HG03521 (cell line): ENCODE results near the gene ZNRF2.

Experiments used
- ATAC-seq: cut with Tn5 transposase; IDR thresholded peaks from one replicate; pipeline ENCODE4 v1.9.1; 2021; ENCODE audit warnings: mild to moderate bottlenecking, moderate library complexity; ENCODE audit not compliant: unreplicated experiment

Gene ZNRF2

DNA sequence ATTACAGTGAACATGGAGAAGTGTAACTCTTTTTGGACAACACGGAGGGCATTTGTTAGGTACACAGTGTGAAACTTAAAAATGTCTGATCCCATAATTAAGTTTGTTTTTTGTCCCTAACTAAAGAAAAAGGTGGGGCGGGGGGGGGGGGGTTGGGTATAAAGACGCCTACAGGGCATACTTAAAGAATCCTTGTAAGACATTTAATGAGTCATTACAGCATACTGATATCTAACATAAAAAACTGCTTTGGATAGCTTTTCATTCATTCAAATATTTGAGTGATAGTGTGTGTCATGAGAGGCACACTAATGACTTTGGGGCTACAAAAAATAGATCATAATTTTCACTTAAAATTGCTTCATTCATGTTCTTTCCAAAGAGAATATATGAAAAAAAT lies 31.2 kb downstream of the ZNRF2 start:
- no peak for ATAC-seq

DNA sequence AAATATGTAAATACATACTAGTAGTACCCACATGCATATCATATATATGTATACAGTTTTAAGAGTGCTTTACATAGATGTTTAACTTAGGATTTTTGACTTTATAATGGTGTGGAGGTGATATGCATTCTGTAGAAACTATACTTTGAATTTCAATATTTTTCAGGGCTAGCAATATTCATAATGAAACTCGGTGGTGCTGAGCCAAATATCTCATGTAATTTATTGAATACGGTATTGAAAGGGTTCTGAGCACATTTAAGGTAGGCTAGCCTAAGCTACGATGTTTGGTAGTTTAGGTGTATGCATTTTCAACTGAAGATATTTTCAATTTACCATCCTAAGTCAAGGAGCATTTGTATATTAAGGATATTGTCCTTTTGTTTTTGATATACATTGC lies 36.0 kb downstream of the ZNRF2 start:
- no peak for ATAC-seq

DNA sequence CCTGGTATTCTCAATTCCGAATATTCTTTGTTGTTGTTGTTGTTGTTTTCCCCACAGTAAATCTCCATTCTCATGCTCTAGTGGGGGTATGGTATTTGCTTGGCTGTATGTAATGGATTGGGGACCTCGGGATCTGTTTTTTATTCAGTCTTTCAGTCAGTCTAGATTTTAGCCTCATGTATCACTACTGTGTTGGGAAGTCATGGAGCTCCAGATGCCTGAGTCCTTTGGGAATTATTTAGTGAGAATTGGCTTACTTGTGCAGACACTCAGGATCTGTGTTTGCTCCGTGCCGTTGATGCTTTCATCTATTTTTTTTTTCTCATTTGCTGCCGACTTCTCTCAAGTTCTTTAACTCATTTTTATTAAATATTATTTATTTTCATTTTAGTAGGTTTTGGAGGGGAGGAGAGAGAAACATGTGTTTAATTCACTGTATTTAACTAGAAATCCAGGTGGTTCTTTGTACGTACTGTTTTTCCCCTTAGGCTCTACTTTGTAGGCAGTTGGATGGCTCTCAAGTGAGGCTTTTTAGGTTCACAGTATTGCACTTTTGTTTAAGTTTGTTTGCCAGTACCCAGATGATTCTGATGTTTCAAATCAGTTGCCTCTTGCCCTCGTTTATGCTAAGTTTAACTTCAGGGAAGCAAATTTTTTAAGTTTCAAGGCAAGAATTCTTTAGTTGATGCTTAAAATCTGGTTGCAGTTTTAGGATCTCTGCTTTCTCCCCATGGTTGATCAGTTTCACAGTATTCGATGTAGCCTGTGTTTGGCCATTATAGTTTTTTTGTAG lies 36.9 kb downstream of the ZNRF2 start:
- no peak for ATAC-seq

DNA sequence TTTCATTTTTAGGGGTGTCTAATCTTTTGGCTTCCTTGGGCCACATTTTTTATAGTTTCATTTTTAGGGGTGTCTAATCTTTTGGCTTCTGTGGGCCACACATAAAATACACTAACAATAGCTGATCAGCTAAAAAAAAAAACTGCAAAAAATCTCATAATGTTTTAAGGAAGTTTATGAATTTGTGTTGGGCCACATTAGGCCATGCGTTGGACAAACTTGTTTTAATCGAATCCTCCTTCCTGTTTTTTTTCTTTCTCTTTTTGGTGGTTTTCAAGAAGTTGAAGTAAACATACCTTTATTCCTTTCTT lies 37.4 kb downstream of the ZNRF2 start:
- no peak for ATAC-seq

DNA sequence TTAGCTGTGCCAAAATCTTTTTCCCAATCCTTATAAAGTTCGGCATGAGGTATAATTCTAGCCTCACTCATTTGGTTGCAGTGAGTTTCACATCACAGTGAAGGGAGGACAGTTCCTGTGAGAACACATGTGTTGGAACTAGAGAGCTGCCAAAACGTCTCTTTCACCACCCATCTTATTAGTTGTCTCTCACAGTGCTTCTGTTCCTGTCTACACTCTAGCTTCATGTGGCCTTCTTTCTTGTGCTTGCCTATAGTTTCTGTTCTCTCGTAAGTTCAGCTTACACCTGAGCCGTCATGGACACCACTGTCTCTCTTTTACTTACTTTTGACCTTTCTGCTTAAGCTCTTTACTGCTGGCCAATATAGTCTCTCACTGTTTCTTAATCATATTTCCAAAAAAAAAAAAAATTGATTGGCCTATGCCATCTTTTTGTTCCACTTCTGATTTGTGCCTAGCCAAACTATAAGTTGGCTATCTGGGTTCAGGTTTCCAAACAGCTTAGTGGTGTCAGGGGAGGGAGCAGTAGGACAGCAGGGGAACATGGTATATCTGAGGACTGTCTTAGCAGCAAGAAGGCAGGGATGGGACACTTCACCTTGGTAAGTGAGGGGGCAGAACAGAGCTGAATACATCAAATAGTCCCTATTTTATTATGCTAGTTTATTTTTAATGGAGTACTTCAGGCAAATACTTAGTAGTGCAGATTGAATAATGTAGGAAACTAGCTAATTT lies 38.0 kb downstream of the ZNRF2 start:
- ATAC-seq = peak; percentile 84

DNA sequence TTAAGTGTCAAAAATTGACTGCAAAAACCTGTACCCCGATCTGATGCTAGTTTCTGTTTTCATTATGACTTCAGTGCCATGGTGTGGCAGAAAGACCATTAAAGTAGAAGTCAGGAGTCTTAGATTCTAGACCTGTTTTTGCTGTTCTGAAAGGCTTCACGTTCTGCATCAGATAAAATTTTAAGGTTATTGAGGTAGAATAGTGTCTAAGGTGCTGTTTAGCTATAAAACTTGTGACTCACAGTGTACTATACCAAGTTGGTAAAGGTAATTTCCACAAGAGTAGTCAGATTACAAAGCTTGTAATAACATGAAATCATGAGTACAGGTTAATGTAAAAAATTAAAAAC lies 38.6 kb downstream of the ZNRF2 start:
- peak; percentile 44 for ATAC-seq

DNA sequence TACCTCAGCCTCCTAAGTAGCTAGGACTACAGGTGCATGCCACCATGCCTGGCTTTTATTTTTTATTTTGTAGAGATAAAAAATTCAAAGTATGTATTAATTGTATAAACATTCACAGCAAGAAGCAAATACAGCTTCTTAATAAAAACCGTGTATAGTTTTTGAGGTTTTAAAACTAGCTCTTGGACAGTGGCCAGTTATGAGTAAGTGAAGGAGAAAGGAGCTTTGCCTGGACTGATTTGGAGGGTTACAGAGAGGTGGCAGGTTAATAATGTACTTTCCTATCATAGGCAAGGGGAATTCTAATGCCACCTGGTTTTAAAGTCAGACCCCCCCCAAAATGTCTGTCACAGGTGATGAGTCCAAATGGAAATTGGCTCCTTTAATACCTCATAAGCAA lies 43.4 kb downstream of the ZNRF2 start:
- ATAC-seq = no peak

DNA sequence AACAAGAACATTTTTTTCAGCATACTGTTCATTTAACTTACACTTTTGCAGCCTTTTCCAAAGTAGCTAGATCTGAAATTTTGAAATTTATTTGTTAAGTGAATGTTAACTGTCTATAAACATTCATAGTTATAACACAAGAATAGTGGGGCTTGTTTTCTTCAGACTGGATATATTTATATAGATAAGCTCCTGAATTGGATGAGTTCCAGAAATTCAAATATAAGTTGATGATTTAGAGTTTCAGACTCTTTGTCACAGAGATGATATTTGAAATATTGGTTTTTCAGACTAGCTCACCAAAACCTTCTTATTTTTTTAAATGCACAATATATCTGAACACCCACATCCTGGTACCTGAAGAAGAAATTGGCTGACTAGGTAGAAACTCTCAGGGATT lies 44.0 kb downstream of the ZNRF2 start:
- no peak for ATAC-seq

DNA sequence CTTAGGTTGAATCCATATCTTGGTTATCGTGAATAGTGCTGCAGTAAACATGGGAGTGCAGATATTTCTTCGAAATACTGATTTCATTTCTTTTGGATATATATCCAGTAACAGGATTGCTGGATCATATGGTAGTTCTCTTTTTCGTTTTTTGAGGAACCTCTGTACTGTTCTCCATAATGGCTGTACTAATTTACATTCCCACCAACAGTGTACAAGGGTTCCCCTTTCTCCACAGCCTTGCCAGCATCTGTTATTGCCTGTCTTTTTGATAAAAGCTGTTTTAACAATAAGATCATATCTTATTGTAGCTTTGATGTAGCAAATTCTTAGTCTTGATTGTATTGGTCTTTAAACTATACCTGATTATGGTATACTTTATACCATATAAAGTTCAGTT lies 45.3 kb downstream of the ZNRF2 start:
- no peak for ATAC-seq

DNA sequence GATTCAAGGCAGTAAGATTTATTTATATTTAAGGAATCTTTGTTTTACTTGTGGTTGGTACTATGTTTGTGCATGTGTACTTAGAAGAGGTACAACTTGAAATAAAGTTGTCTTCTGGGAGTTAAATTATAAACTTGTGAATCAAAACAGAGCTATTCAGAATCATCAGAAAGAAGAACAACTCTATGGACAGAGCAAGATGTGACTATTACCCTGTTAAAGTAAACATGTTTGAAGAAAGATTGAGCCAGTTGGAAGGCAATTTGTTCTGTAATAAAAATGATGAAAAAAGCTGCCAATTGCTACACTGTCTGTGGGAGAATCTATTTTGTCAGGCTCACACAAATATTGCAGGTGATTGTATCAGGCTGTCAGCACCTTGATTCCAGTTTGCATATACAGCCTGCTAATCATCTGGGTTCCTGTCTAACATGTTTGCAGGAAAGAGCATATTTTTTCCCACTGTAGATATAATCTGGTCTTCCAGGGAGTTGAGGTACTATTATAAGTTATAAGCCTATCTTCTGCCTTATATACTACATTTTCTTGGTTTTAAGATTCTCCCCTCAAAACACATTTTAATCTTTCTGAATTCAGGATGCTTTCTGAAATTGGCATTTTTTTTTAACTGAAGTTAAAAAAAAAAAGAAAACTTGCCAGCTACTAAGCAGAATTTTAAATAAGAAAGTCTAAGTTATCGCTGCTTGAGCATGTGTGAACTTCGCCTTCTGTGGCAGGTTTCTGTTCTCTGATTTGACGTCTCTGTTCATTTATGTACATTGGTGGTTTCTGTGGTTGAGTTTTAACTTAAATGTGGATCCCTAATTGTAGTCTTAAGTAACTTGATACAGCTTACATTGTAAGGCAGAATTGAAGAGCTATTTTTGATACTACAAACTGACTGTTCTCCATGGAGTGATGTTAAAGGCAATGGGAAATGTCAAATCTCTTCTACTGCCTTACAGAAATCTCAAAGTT lies 46.0 kb downstream of the ZNRF2 start:
- ATAC-seq = peak; percentile 90

DNA sequence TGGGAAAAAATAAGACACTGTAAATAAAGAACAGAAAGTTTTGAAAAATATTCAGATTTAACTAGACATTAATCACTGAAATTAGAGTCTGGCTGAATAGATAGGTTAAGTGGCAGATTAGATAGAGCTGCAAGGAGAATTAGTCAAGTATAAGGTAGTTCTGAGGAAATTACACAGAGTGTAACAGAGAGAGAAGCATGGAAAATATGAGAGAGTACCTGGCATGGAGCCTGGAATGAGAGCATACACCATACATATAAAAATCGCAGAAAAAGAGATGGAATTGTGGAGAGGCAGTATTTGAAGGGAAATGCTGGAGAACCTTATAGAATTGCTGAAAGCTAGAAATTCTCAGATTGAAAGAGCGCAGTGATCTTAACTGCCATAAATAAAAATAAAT lies 46.9 kb downstream of the ZNRF2 start:
- ATAC-seq = no peak

DNA sequence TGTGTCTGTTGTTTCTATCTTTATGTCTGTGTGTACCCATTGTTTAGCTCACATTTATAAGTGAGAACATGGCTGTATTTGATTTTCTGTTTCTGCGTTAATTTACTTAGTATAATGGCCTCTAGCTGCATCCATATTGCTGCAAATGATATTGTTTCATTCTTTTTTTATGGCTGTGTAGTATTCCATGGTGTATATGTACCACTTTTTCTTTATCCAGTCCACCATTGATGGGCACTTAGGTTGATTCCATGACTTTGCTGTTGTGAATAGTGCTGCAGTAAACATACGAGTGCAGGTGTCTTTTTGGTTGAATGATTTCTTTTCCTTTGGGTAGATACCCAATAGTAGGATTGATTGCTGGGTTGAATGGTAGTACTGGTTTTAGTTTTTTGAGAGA lies 48.2 kb downstream of the ZNRF2 start:
- ATAC-seq = no peak

DNA sequence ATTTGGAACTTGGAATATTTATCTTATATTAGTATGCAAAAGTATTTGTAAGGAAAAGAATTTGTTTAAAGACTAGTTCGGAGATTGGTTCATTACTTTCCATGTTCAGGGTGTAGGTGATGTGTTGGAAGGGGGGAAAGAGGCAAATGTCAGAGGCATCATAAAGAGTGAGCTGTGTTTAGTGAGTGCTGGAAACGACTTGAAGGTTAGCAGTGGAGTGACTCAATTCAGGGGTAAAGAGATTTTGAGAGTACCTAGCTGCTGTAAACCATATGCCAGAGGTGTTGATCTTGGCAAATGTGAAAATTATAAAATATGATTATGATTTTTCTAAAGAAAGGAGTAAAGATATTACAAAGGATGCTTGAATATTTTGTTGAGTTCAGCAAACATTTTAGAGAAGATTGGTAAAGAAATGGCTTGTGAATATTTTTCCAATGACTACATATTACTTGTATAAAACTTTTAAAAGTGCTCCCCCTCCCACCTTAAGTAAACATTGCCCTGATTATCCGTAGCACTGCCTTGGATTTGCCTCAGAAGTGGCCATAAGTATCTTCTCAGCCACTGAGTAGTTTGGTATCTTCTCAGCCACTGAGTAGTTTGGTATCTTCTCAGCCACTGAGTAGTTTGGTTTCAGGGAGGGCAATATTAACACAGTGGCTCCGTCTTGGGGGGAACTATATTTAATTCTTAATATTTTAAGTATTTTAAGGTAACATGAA lies 51.5 kb downstream of the ZNRF2 start:
- no peak for ATAC-seq

DNA sequence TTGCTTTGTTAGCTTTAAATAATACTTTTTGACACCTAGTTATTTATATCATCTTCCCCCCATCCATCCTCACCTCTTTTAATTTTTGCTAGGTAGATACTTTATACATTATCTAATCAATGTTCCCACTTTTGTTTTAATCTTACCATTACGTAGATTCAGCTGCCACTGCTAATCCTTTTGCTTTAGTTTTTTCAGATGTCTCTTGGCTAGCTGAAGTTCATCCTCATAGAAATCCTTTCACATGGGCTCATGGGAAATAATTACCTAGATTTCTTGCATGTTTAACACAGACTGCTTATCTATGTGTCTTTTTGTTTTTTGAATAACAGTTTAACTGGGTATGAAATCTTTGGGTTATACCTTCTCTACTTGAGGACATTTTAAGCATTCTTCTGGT lies 60.1 kb downstream of the ZNRF2 start:
- ATAC-seq = no peak

DNA sequence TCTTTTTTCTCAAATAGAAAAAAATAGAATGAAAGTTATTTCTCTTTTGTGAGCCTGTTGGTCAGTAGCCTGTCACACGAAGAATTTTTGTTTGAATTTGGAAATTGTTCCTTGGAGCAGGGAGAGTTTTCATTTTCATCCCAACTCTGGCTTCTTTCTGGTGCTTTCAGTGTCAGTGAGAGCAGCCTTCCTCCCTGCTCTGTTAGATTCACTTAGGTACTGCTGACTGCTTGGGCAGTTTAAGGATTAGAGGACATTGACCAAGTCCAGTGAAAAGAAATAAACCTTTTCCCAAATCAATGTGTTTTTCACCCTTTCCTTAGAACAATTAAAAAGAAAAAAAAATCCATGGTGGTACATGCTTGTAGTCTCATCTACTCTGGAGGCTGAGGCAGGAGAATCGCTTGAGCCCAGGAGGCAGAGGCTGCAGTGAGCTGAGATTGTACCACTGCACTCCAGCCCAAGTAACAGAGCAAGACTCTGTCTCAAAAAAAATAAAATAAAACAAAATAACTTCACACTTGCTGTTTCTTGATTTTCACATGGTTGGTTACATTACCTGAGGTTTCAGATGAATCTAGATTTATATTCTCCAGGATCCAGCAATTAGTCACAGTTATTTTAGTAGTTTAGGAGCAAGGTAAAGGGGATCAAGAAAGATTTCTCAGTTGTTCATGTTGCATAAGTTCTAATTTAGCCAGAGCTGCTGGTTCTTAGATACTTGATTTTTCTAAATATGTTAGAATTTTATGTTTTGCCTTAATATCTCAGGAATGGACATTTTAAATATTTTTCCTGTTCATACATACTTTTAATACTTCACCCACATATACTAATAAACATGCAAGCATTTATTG lies 63.1 kb downstream of the ZNRF2 start:
- ATAC-seq = peak; percentile 13

DNA sequence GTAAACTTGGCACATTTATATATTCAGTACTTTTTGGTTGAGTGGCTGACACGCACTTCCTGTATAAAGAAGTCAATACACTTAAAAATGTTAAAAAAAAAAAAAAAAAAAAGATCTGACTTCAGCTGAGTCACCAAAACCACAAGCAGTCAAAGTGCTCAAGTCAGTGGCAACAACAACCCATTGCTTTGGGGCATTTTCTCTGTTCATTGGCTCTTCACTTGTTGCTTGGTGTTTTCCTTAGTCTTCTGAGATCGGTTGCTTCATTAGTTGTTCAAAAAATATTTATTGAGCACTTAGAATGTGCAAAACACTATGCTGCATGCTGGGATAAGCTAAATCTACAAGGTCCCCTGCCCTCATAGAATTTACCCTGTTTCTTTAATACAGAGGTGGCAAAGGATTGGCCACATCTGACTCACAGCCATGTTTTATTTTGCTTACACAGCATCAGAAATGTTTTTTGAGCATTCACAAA lies 63.7 kb downstream of the ZNRF2 start:
- ATAC-seq = peak; percentile 75

DNA sequence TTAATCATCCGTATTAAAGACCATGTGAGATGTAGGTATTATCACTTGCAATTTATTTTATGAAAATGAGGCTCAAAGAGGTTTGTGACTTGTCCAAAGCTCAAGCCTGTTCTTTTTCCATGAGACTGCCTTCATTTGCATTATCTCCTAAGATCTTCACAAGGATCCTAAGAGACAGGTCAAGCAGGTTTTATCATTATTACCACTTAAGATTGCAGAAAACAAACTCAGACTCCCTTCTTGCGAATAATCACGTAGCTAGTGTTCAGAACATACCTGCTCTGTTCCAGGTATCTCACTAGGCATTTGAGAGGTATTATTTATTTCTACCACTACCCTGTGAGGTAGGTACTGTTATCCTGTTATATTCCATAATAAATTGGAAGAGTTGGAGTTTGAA lies 64.8 kb downstream of the ZNRF2 start:
- no peak for ATAC-seq

DNA sequence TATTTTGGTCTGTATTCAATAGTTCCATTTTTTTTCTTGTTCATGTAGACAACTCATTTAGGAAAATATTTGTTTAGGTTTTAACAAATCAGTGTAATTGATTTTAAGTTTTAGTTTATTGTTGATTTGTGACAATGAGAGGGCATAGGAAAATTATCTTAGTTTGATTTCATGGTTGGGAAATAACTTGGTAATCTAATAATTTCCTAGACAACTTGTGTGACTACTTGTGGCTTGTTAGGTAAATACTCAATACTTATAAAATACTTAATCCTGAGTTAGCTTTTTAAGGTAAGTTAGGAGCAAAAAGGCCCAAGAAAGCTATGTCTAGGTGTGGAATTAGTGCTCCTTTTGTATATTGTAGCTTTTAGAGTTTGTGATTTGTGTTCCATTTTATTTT lies 65.4 kb downstream of the ZNRF2 start:
- ATAC-seq = no peak

DNA sequence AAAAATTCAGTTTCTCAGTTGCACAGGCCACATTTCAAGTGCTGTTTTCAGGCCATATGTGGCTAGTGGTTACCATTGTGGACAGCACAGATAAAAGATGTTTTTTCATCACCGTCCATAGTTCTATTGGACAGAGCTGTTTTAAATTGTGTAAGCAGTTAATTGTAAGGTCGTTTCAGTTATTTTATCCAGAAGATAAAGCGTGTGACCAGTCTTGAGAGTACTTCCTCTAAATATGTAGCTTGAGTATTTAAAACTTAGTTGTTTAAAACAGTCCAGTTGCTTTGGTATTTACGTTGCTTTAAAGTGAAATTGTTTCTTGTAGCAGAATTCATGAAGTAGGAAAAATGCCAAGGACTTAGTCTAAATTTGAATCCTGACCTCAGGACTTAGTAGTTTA lies 66.9 kb downstream of the ZNRF2 start:
- ATAC-seq = no peak

DNA sequence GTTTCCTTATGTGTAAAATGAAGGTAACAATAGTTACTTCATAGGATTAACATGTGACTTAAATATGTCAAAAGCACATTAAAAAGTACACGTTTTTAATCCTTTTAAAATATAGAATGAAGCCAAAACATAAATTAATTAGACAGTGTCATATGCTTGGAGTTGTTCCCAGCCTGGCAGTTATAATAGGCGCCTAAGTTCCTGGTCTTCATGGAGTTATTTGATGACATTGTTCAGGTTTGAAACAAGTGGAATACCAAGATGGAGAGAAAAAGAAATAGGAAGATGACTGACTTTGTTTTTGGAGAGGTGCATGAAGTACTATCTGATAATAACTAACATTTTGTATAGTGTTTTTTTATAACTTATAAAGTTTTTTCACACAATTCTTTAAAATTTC lies 67.3 kb downstream of the ZNRF2 start:
- ATAC-seq = no peak
